Prostate gland (tissue), 2 donors: ENCODE results near the gene IL25. TPM values are rescaled to one million over a fixed set of nuclear protein-coding genes. Genes with fewer than 3 reads are reported as not detected.
"Not testable (repeated sequence)": the region's sequence is repeated elsewhere in the genome, so short reads cannot be mapped to it uniquely, and the experiment has no call there.

Experiments used
- DNase-seq: peaks from one replicate; pipeline ENCODE4 v3.0.0-alpha.2; 2019; ENCODE audit warnings: low spot score
- H3K27ac ChIP-seq, 2 donors: fragments of 200-600 bp; sonication (generic); 2 replicates each; pipeline ENCODE4 v1.5.1; 2017 to 2019
- H3K27me3 ChIP-seq: fragments of 200-600 bp; sonication (generic); replicated peaks from 2 replicates; pipeline ENCODE4 v1.5.1; 2019; ENCODE audit not compliant: insufficient read depth
- H3K36me3 ChIP-seq, 2 donors: fragments of 200-600 bp; sonication (generic); 1 replicate in 1 of 2; 2 replicates in 1 of 2; pipeline versions ENCODE4 v1.5.1 to v1.8.1; 2017 to 2019
- H3K4me1 ChIP-seq: fragments of 200-600 bp; sonication (generic); replicated peaks from 2 replicates; pipeline ENCODE4 v1.5.1; 2019
- H3K4me3 ChIP-seq, 2 donors: fragments of 200-600 bp; sonication (generic); 2 replicates each; pipeline ENCODE4 v1.5.1; 2017 to 2019
- H3K9me3 ChIP-seq: fragments of 200-600 bp; sonication (generic); 2 replicates; pipeline ENCODE4 v1.5.1; 2017
- CTCF ChIP-seq, 4 experiments: fragments of 200-600 bp in 2 of 4; fragments of 450-650 bp in 2 of 4; sonication (generic) in 2 of 4; IDR thresholded peaks; 1 replicate in 3 of 4; 2 replicates in 1 of 4; pipeline ENCODE4 v1.5.1; 2016 to 2019; ENCODE audit warnings: antibody characterized with exemption in 4 of 4, mild to moderate bottlenecking in 2 of 4, moderate library complexity in 2 of 4
- POLR2A ChIP-seq: fragments of 450-650 bp; IDR thresholded peaks from one replicate; pipeline ENCODE4 v1.6.1; 2016; ENCODE audit warnings: antibody characterized with exemption, mild to moderate bottlenecking
- POLR2AphosphoS5 ChIP-seq: sonication (generic); formaldehyde crosslinking; IDR thresholded peaks from one replicate; pipeline ENCODE4 v1.6.1; 2017; ENCODE audit warnings: antibody characterized with exemption
- WGBS: methylation state at CpG from one replicate; pipeline ENCODE4 v1.1.5; 2018; 5-methylcytosine and 5-hydroxymethylcytosine counted together
- intact Hi-C: fragments of 100-400 bp; cut with DNase I; formaldehyde crosslinking; loops from one replicate; pipeline ENCODE4 v1.14.2; 2022
- total RNA-seq, 2 donors: library from RNA; depleted of rRNA; stranded (reverse); fragments of >200 nt; gene quantifications; one replicate each; pipeline ENCODE4 v1.1.0, GENCODE V29; 2016

The IL25 gene
- total RNA-seq, 2 donors from 2014 or later: not detected

- Histone ChIP-seq H3K27ac (no peak overlapping the region), H3K36me3 (no peaks in the 10 kb centered on the region), H3K27me3 (no peaks in the 10 kb centered on the region), H3K9me3 (no peaks in the 10 kb centered on the region), H3K4me1 (no peaks in the 10 kb centered on the region), H3K4me3 (no peak overlapping the region)
- intact Hi-C loops: loop anchor here (5.0 kb wide), 1 partner anchor 122 kb away; no protein-coding TSS in a partner anchor
- no peak for DNase-seq
- WGBS: 91% methylated on average over 29 of the region's 29 CpGs
- TF ChIP-seq POLR2AphosphoS5 (no peak), POLR2A (no peak), CTCF (IDR thresholded peaks at IDR 0.05) (no peak)
These were observed 11.9 kb downstream of the IL25 start for GRCh38 chr14:23384364-23385080.

DNA sequence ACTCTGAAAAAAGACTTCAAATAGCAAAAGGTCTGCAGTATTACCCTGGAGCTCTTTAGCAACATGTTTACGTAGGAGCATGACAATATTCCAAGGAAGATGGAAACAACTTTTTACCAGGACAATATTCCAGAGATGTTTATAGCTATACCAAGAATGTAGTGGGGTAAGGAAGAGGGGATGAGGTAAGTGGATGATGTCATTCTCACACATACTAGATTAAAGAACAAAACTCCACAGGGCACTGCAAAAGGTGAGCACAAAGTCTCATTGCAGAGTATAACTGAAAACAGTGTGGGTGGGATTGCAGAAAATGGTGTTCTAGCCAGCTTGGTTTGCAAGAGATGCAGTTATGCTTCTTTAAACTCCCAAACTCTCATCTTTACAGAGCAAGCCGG, 12.6 kb downstream of the IL25 start:
- Histone ChIP-seq H3K4me3 (no peak overlapping the region), H3K27me3 (no peaks in the 10 kb centered on the region), H3K9me3 (no peaks in the 10 kb centered on the region), H3K36me3 (no peaks in the 10 kb centered on the region), H3K27ac (no peak overlapping the region), H3K4me1 (no peaks in the 10 kb centered on the region)
- 72% methylated on average over 2 of the region's 2 CpGs for WGBS
- DNase-seq: no peak
- TF ChIP-seq POLR2A (no peak), POLR2AphosphoS5 (no peak)
- intact Hi-C loops: no loop called here

DNA sequence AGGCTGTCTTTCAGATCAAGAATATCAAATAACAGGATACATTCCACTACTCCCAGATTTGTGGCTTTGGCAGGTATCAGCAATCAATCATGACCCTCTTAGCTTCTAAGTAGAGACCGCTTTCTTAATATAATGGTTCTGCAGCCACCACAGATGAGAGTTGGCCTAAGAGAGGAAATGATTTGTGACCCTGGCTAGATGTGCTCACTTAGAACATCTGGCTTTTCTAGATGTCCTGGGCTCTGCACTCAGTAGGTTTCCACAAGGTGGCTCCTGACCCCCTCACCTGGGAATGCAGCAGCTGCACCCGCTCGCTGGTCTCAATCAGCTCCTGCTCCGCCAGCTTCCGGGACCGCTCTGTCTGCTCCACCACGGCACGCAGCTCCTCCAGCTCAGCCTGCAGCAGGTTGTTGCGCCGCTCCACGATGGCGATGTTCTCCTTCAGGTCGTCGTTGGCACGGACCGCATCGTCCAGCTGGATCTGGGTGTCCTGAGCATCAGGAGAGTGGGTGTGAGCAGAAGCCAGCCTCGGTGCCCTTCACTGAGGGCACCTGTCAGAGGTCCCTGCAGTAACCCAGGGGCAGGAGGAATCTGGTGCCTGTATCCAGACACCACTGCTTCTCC, 13.1 kb downstream of the IL25 start:
- intact Hi-C loops: no loop called here
- H3K9me3 ChIP-seq: no peaks in the 10 kb centered on the region
- no peak overlapping the region for H3K27ac ChIP-seq
- 84% methylated on average over 18 of the region's 18 CpGs for WGBS
- DNase-seq: no peak
- H3K36me3 ChIP-seq: no peaks in the 10 kb centered on the region
- no peaks in the 10 kb centered on the region for H3K27me3 ChIP-seq
- TF ChIP-seq POLR2AphosphoS5 (no peak), CTCF (IDR thresholded peaks at IDR 0.05) (no peak), POLR2A (no peak)
- H3K4me3 ChIP-seq: no peak overlapping the region
- no peaks in the 10 kb centered on the region for H3K4me1 ChIP-seq

- H3K9me3 ChIP-seq, H3K36me3 ChIP-seq, H3K27ac ChIP-seq, intact Hi-C loops, H3K4me1 ChIP-seq, H3K27me3 ChIP-seq, DNase-seq, H3K4me3 ChIP-seq: not testable (repeated sequence)
- WGBS: 91% methylated on average over 16 of the region's 17 CpGs
These were observed 13.7 kb downstream of the IL25 start for GRCh38 chr14:23386266-23386657.

DNA sequence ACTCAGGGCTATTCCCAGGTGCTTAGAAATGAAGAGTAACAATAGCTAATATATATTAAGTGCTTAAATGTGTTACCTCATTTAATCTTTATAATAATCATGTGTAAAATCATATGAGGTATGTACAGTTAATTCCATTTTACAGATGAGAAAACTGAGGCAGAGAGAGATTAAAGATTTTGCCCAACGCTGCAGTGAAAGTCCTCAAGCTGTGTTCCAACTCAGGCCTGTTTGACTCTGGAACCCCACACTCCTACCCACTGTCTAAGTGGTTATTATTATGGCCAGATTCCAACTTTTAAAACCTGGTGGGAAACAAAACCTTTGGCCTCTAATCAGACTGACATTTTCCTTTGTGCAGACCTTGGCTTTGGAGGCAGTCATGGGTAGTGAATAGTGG, 14.4 kb downstream of the IL25 start:
- H3K27ac ChIP-seq: no peak overlapping the region
- WGBS: 83% methylated on average over 1 of the region's 1 CpG
- intact Hi-C loops: no loop called here
- no peaks in the 10 kb centered on the region for H3K27me3 ChIP-seq
- no peaks in the 10 kb centered on the region for H3K36me3 ChIP-seq
- H3K9me3 ChIP-seq: no peaks in the 10 kb centered on the region
- DNase-seq: no peak
- TF ChIP-seq POLR2A: no peak
- TF ChIP-seq POLR2AphosphoS5: no peak
- no peak for TF ChIP-seq CTCF (IDR thresholded peaks at IDR 0.05)
- H3K4me1 ChIP-seq: no peaks in the 10 kb centered on the region
- no peak overlapping the region for H3K4me3 ChIP-seq
